ENCODE data around the gene SEMA3D. TPM values are rescaled to one million over a fixed set of nuclear protein-coding genes. Genes with fewer than 3 reads are reported as not detected.

The SEMA3D gene
- total and polyA plus RNA-seq, 7 donors = 0.23 to 5.5 (median 2.5) TPM

- H3K36me3 ChIP-seq = no peaks in the 10 kb centered on the region
- DNase-seq = no peak
- no peaks in the 10 kb centered on the region for H3K9me3 ChIP-seq
- no peak overlapping the region for H3K4me3 ChIP-seq
- intact Hi-C loops (cut with DNase I) = no loop called here
- H3K27me3 ChIP-seq = no peaks in the 10 kb centered on the region
- no peak overlapping the region for H3K27ac ChIP-seq
- no peak for TF ChIP-seq CTCF (IDR thresholded peaks at IDR 0.05)
- no peak for TF ChIP-seq POLR2AphosphoS5 (IDR thresholded peaks at IDR 0.05)
- no peaks in the 10 kb centered on the region for H3K4me1 ChIP-seq
Measured at GRCh38 chr7:85220651-85221050, 33.8 kb upstream of the SEMA3D start.

GRCh38 chr7:85220023-85220422, 33.2 kb upstream of the SEMA3D start:
- no peak for DNase-seq
- no peaks in the 10 kb centered on the region for H3K9me3 ChIP-seq
- H3K36me3 ChIP-seq = no peaks in the 10 kb centered on the region
- TF ChIP-seq POLR2A (IDR thresholded peaks at IDR 0.05) = no peak
- TF ChIP-seq POLR2AphosphoS5 (IDR thresholded peaks at IDR 0.05) = no peak
- no peak for TF ChIP-seq EP300 (IDR thresholded peaks at IDR 0.05)
- TF ChIP-seq CTCF (IDR thresholded peaks at IDR 0.05) = no peak
- H3K27ac ChIP-seq = no peak overlapping the region
- no peaks in the 10 kb centered on the region for H3K27me3 ChIP-seq
- H3K4me3 ChIP-seq = no peak overlapping the region
- 90% methylated on average over 2 of the region's 2 CpGs for WGBS, 2 donors
- no peaks in the 10 kb centered on the region for H3K4me1 ChIP-seq
- intact Hi-C loops (cut with DNase I) = no loop called here

- no peaks in the 10 kb centered on the region for H3K9me3 ChIP-seq
- TF ChIP-seq EP300 (IDR thresholded peaks at IDR 0.05) (no peak), POLR2A (IDR thresholded peaks at IDR 0.05) (no peak), CTCF (IDR thresholded peaks at IDR 0.05) (no peak), POLR2AphosphoS5 (IDR thresholded peaks at IDR 0.05) (no peak)
- H3K4me1 ChIP-seq = no peaks in the 10 kb centered on the region
- intact Hi-C loops (cut with DNase I) = no loop called here
- DNase-seq = no peak
- no peaks in the 10 kb centered on the region for H3K36me3 ChIP-seq
- 83 to 85% methylated on average over 2 of the region's 2 CpGs for WGBS, 2 donors
- no peak overlapping the region for H3K4me3 ChIP-seq
- no peaks in the 10 kb centered on the region for H3K27me3 ChIP-seq
- no peak overlapping the region for H3K27ac ChIP-seq
Measured at GRCh38 chr7:85217085-85217484, 30.2 kb upstream of the SEMA3D start.

- 85 to 90% methylated on average over 1 of the region's 1 CpG for WGBS, 2 donors
- DNase-seq = no peak
Measured at GRCh38 chr7:85215098-85215497, 28.2 kb upstream of the SEMA3D start.

More at GRCh38 chr7:85215098-85215497, 28.2 kb upstream of the SEMA3D start:
- H3K9me3 ChIP-seq = no peaks in the 10 kb centered on the region
- intact Hi-C loops (cut with DNase I) = no loop called here
- H3K36me3 ChIP-seq = no peaks in the 10 kb centered on the region
- H3K27ac ChIP-seq = no peak overlapping the region
- H3K27me3 ChIP-seq = no peaks in the 10 kb centered on the region
- H3K4me1 ChIP-seq = no peaks in the 10 kb centered on the region
- TF ChIP-seq EP300 (IDR thresholded peaks at IDR 0.05) = no peak
- no peak for TF ChIP-seq POLR2A (IDR thresholded peaks at IDR 0.05)
- no peak for TF ChIP-seq CTCF (IDR thresholded peaks at IDR 0.05)
- no peak for TF ChIP-seq POLR2AphosphoS5 (IDR thresholded peaks at IDR 0.05)
- H3K4me3 ChIP-seq = no peak overlapping the region

Measured in sigmoid colon (tissue), 7 donors.